Neutrophil (primary cell): ENCODE data around the gene CREG1.
A peak's percentile ranks its signal among the peaks of the same experiment; 100 is the strongest.

Experiments used
- H3K27ac ChIP-seq: fragments of 200-600 bp; sonication (generic); 2 replicates; pipeline ENCODE4 v1.5.1; 2016; ENCODE audit warnings: mild to moderate bottlenecking, moderate library complexity
- H3K27me3 ChIP-seq: fragments of 200-600 bp; sonication (generic); 2 replicates; pipeline ENCODE4 v1.6.0; 2016; ENCODE audit warnings: mild to moderate bottlenecking
- H3K36me3 ChIP-seq: fragments of 200-600 bp; sonication (generic); 2 replicates; pipeline ENCODE4 v1.5.1; 2017
- H3K4me1 ChIP-seq, 2 experiments: fragments of 200-600 bp in 1 of 2; sonication (generic) in 1 of 2; 1 replicate in 1 of 2; 2 replicates in 1 of 2; pipeline versions ENCODE4 v1.5.1 to v1.6.1; 2013 to 2016; ENCODE audit warnings: low read depth in 1 of 2, low read length in 1 of 2, mild to moderate bottlenecking in 1 of 2, moderate library complexity in 1 of 2; ENCODE audit not compliant: control insufficient read depth in 1 of 2, insufficient read depth in 1 of 2
- H3K4me3 ChIP-seq, 2 experiments: fragments of 200-600 bp in 1 of 2; sonication (generic) in 1 of 2; 1 replicate in 1 of 2; 2 replicates in 1 of 2; pipeline ENCODE4 v1.5.1; 2013 to 2016; ENCODE audit warnings: low read depth in 1 of 2, low read length in 1 of 2, mild to moderate bottlenecking in 1 of 2, moderate library complexity in 1 of 2
- H3K9me3 ChIP-seq: fragments of 200-600 bp; sonication (generic); 2 replicates; pipeline ENCODE4 v1.5.1; 2016
- TF ChIP-seq, protein P1 (sequence below): fragments of 200-600 bp; sonication (generic); IDR thresholded peaks from 2 replicates; pipeline ENCODE4 v1.5.1; 2016; ENCODE audit warnings: antibody characterized with exemption

CREG1 gene

DNA sequence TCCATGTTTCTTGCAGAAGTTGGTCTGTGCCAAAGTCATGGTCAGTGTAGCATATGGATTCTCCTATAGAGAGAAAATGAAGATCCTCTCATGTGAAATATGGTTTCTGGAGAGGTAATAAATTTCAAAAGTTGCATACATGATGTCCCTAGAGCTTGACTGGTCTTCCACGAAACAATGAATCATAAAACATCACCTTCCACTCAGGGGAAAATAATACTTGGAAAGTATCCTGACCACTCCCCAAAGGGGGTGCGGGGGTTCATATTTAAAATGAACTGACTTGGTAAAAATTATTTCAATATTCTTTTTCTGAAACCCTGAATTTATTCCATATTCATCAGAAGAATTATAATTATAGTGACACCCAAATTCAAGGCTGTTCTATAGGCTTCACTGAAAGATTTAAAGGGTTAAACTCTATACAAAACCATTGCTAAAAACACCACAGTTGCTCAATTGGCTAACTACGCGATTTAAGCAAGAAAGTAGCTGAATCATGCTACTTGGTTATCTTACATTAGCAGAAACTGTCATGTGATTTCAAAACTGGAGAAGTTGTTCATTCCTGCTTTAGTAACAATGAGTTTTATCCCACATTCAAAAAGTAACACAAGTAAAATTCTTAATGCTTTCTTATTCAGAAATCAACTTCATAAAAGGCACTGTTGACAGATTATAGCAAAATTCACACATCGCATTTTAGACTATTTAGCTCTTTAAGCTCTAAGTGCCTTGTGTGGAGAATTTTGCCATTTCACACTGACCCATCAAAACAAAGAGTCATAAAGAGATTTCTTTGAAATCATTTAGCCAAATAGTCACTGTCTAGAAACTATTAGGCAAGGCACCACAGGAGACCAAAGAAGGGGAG, 5.3 kb downstream of the CREG1 start:
- no peaks in the 10 kb centered on the region for H3K9me3 ChIP-seq
- no peaks in the 10 kb centered on the region for H3K36me3 ChIP-seq
- TF ChIP-seq, protein P1, sequence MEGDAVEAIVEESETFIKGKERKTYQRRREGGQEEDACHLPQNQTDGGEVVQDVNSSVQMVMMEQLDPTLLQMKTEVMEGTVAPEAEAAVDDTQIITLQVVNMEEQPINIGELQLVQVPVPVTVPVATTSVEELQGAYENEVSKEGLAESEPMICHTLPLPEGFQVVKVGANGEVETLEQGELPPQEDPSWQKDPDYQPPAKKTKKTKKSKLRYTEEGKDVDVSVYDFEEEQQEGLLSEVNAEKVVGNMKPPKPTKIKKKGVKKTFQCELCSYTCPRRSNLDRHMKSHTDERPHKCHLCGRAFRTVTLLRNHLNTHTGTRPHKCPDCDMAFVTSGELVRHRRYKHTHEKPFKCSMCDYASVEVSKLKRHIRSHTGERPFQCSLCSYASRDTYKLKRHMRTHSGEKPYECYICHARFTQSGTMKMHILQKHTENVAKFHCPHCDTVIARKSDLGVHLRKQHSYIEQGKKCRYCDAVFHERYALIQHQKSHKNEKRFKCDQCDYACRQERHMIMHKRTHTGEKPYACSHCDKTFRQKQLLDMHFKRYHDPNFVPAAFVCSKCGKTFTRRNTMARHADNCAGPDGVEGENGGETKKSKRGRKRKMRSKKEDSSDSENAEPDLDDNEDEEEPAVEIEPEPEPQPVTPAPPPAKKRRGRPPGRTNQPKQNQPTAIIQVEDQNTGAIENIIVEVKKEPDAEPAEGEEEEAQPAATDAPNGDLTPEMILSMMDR = no peak
- no peaks in the 10 kb centered on the region for H3K27me3 ChIP-seq
- H3K27ac ChIP-seq = peak overlapping the region; percentile 93
- peaks cover 73 to 75% of the 10 kb centered on the region in 2 experiments for H3K4me1 ChIP-seq
- H3K4me3 ChIP-seq = peak overlapping the region; percentile 22 to 35

DNA sequence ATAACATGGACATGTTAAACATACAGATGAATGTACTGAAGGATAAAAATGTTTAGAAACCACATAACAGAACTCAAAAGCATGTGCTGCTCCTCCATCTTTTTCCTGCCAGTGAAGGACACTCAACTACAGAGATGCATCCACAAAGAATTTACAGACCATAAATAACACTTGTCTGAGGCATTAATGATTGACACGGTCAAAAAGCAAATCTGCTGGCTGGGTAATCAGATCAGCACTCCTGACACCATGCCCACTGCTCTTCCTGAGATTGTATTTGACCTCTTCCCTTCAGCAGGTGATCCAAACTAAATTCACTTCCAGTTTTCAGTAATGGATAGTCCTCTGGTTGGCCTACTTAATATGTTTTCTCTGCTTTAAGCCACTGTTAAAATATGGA, 6.6 kb downstream of the CREG1 start:
- H3K36me3 ChIP-seq = no peaks in the 10 kb centered on the region
- no peaks in the 10 kb centered on the region for H3K9me3 ChIP-seq
- H3K4me3 ChIP-seq = no peak overlapping the region
- TF ChIP-seq, protein P1 = no peak
- peak overlapping the region; percentile 93 for H3K27ac ChIP-seq
- H3K4me1 ChIP-seq = peaks cover 70 to 71% of the 10 kb centered on the region in 2 experiments
- no peaks in the 10 kb centered on the region for H3K27me3 ChIP-seq

DNA sequence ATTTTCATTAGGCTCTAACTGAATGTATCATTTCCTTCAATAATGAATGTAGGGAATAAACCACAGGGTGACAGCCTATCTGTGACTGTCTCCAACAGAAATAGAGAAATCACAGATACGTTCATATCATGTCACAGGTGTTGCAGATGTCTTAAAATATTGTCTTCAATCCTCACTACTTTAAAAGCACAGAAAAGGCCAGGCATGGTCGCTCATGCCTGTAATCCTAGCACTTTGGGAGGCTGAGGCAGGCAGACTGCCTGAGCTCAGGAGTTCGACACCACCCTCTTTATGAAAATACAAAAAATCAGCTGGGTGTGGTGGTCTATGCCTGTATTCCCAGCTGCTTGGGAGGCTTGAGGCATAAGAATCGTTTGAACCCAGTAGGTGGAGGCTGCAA, 8.2 kb downstream of the CREG1 start:
- Histone ChIP-seq H3K9me3 (no peaks in the 10 kb centered on the region), H3K27ac (peak overlapping the region; percentile 64), H3K4me3 (no peak overlapping the region), H3K4me1 (peaks cover 57 to 64% of the 10 kb centered on the region in 2 experiments), H3K36me3 (no peaks in the 10 kb centered on the region), H3K27me3 (no peaks in the 10 kb centered on the region)
- TF ChIP-seq, protein P1 = no peak

DNA sequence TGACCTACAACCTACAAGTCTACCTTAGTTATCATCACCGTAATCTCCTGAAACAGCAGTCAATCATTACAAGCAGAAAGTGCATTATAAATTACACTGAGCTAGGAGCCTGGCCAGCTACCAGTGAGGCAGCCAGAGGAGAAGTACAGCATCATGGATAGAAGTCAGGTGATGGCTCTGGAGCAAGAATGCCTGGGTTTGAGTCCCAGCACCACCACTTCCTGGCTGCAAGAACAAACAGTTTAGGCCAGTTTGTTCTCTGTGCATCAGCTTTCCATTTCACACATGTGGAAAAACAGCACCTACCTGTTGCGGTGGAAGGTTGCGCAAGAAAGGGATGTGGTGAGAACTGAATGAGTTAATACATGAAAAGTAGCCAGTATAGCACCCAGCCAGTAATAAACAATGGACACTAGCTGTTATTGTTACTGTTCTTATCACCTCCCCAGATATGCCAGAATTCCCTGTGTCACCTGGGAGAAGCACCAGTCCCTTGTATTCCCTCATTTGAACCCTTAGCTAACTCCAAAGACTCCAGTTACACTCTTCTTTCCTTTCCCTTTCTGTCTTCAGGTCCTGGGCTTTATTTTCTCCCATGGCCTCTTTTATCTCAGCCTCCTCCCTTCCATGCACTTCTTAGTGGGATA, 9.0 kb downstream of the CREG1 start:
- TF ChIP-seq, protein P1 = no peak
- peak overlapping the region; percentile 64 for H3K27ac ChIP-seq
- peaks cover 50 to 58% of the 10 kb centered on the region in 2 experiments for H3K4me1 ChIP-seq
- no peaks in the 10 kb centered on the region for H3K27me3 ChIP-seq
- H3K36me3 ChIP-seq = no peaks in the 10 kb centered on the region
- no peaks in the 10 kb centered on the region for H3K9me3 ChIP-seq
- H3K4me3 ChIP-seq = no peak overlapping the region

DNA sequence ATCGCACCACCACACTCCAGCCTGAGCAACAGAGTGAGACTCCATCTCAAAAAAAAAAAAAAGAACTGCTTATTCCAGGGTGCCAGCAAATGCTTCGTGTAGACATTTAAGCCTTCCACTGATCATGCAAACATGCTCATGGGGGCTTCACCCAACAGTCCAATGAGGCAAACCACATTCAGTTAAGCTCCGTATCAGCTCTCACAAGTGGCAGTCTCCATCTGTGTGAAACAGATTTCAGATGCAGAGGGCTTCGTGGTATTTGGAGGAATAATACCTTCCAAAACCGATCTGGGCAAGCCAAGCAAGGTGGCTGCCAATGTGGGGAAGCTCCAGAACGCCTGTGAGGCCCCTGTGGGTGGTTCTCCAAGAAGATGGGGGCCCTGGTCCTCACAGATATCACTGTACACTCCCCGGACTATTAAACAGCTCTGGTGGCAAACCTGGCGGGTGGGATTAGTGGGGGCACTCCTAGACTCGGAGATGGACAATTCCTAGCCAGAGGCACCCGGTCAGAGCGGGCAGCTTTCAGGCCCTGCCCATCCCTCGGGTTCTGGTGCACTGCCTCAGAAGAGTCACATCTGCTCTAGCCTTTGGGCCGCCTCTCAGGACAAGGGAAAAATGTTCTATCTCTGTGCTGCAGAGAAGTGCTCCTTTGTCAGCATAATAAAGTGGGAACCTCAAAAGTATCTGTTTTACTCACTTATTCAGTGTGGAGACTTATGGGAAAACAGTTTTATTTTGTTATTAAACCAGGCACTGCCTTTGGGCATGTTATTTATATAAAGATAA, 10.2 kb downstream of the CREG1 start:
- Histone ChIP-seq H3K27me3 (no peaks in the 10 kb centered on the region), H3K4me1 (peaks cover 38 to 47% of the 10 kb centered on the region in 2 experiments), H3K4me3 (no peak overlapping the region), H3K27ac (peak overlapping the region; percentile 64), H3K36me3 (no peaks in the 10 kb centered on the region), H3K9me3 (no peaks in the 10 kb centered on the region)
- TF ChIP-seq, protein P1 = no peak
